Measurements from ENCODE around the gene MCUR1.

- TF ChIP-seq LEF1 (IDR thresholded peaks at IDR 0.05; ENCODE audit: borderline replicate concordance) (no peak), ARNT (IDR thresholded peaks at IDR 0.05) (no peak), SUZ12 (IDR thresholded peaks at IDR 0.05) (no peak), ELF4 (IDR thresholded peaks at IDR 0.05) (no peak), TARDBP (IDR thresholded peaks at IDR 0.05) (no peak), L3MBTL2 (conservative IDR thresholded peaks at IDR 0.05) (no peak), BHLHE40 (IDR thresholded peaks at IDR 0.05; ENCODE audit: borderline replicate concordance) (no peak)
These were observed 36.3 kb downstream of the MCUR1 start for GRCh38 chr6:13778028-13778427.
